HEK293T (cell line): ENCODE data around the gene NKAIN2.

Experiments used
- ARNT ChIP-seq: fragments of 450-650 bp; IDR thresholded peaks from 2 replicates; pipeline ENCODE4 v1.6.1; 2017; ENCODE audit warnings: mild to moderate bottlenecking
- FOXA1 ChIP-seq: fragments of 450-650 bp; IDR thresholded peaks from 2 replicates; pipeline ENCODE4 v1.6.1; 2016; ENCODE audit warnings: mild to moderate bottlenecking
- FOXK2 ChIP-seq: fragments of 450-650 bp; IDR thresholded peaks from 2 replicates; pipeline ENCODE4 v1.6.1; 2016; ENCODE audit warnings: mild to moderate bottlenecking
- HDGF ChIP-seq: fragments of 450-650 bp; IDR thresholded peaks from 2 replicates; pipeline ENCODE4 v1.6.1; 2017; ENCODE audit warnings: antibody characterized with exemption, borderline replicate concordance
- L3MBTL2 ChIP-seq: fragments of 450-650 bp; conservative IDR thresholded peaks from 2 replicates; pipeline ENCODE4 v1.6.1; 2016; ENCODE audit warnings: mild to moderate bottlenecking
- SP1 ChIP-seq: fragments of 450-650 bp; IDR thresholded peaks from 2 replicates; pipeline ENCODE4 v1.6.1; 2017

DNA sequence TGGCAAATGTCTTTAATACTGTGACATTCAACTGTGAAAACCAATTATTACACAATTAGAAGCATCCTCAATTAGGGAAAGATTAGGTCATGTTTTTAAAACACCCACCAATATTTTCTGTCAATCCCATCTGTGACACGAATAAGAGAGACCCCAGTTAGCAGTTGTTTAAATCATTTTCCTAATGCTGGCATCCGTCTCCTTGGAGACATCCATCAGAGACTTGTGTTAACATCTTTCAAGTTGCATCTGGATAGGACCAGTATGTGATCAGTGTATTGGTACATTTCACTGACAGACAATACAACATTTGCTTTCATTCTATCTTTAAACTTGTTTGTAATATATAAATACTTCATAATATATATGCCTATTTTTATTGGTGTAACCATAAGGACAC, 737.9 kb downstream of the NKAIN2 start:
- TF ChIP-seq FOXK2 (no peak), SP1 (no peak), FOXA1 (no peak), HDGF (no peak), ARNT (no peak), L3MBTL2 (no peak)
